Upper lobe of left lung (tissue), 4 donors: ENCODE data around the gene GTPBP3.

ENCODE experiments used
- EP300 ChIP-seq, 4 donors: sonication (generic); formaldehyde crosslinking; IDR thresholded peaks; one replicate each; pipeline ENCODE4 v1.5.1; 2017; ENCODE audit warnings: antibody characterized with exemption in 4 of 4, control low read depth in 2 of 4
- TF ChIP-seq, protein P1 (sequence below), 6 experiments: fragments of 450-650 bp in 4 of 6; fragments of 200-600 bp in 2 of 6; sonication (generic) in 2 of 6; IDR thresholded peaks; one replicate each; pipeline ENCODE4 v1.5.1; 2016 to 2019; ENCODE audit warnings: antibody characterized with exemption in 6 of 6

DNA sequence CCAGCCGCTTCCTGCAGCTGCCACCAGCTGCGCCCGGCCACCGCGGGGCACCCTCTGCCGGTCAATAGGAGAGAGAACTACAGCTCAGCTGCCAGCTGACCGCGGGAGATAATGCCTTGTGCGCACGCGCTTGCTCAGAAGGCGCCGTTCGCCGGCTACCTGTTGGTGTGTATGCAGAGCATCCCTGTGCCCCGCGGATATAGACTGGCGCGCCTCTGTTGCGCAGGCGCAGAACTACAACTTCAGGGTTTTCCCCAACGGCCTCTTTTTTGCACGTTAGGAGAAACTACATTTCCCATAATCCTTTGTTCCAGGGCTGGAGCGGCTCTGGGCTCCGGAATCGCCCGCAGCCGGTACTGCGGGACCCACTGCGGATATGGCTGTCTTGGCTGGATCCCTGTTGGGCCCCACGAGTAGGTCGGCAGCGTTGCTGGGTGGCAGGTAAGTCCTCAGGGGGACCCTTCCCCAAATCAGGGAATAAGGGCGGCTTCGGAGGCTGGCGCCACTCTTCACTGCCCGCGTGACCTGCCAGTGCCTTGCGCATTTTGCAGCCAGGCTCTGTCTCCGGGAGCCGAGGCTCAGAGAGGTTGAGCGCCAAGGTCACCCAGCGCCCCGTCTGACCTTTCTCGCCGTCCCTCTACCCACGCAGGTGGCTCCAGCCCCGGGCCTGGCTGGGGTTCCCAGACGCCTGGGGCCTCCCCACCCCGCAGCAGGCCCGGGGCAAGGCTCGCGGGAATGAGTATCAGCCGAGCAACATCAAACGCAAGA, 31.7 kb upstream of the GTPBP3 start, which contains the start of gene MRPL34:
- TF ChIP-seq, protein P1, sequence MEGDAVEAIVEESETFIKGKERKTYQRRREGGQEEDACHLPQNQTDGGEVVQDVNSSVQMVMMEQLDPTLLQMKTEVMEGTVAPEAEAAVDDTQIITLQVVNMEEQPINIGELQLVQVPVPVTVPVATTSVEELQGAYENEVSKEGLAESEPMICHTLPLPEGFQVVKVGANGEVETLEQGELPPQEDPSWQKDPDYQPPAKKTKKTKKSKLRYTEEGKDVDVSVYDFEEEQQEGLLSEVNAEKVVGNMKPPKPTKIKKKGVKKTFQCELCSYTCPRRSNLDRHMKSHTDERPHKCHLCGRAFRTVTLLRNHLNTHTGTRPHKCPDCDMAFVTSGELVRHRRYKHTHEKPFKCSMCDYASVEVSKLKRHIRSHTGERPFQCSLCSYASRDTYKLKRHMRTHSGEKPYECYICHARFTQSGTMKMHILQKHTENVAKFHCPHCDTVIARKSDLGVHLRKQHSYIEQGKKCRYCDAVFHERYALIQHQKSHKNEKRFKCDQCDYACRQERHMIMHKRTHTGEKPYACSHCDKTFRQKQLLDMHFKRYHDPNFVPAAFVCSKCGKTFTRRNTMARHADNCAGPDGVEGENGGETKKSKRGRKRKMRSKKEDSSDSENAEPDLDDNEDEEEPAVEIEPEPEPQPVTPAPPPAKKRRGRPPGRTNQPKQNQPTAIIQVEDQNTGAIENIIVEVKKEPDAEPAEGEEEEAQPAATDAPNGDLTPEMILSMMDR (IDR thresholded peaks at IDR 0.05), result peak; percentile 77 to 98 (median 94)
- no peak for TF ChIP-seq EP300 (IDR thresholded peaks at IDR 0.05)
